CD4-positive, alpha-beta T cell treated with Interleukin-12 subunit alpha and Interleukin-12 subunit beta, for 1 hour (primary cell): Measurements from ENCODE around the gene GPR87.

Experiments
- DNase-seq: peaks from one replicate; pipeline ENCODE4 v3.0.0-alpha.2; 2020

Gene GPR87

GRCh38 chr3:151281671-151282324, 34.8 kb downstream of the GPR87 start:
- DNase-seq: no peak

DNA sequence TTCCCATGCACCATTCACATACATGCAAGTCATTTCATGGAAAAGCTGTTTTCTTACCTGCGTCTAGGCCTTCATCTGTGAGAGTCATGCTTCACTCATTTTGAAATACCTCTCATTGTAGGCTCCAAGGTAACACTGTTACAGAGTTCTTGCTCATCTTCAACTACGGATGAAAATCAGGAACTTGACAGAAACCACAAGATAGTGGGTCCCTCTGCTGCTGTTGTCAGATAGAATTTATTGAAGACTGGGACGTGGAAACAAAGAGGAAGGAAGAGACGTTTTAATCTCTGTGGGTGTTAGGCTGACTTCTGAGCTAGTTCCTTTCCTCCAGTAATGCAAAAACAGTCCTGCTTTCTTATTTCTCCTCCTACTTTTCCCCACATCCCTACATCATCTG, 38.4 kb downstream of the GPR87 start, which contains the start of gene P2RY14:
Gene P2RY14 (minus strand): TSS at position 313 of the 400 bp plus-strand sequence. CDS start 64,226 bp downstream, outside the sequence.
- DNase-seq: no peak

GRCh38 chr3:151276687-151277042, 40.0 kb downstream of the GPR87 start:
- peak; percentile 64 for DNase-seq

DNA sequence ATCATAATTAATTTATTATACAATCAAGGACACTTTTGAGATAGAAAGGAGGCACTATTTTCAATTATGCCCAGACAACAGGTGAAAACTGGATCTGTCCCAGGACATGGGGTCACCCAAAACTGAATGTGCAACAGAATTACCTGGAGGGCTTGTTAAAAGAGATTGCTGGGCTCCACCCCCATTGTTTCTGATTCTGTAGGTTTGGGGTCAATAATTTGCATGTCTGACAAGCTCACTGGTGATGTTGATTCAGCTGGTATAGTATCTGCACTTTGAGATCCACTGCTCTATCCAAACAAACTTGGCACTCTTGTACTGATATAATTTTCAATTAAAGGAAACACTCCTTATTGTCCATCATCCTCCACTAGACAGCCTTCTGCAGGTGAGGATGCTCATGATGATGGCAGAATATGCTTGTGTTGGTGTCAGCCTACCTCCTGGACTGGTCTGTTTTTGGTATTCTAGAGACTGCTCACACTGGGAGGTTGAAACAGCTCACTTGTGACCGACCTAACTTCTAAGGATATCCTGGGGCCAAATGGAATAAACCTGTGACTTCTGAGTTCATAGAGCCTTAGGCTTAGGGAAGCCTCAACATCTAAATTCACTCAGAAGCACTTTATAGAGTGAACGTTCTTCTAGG, 40.5 kb downstream of the GPR87 start:
- no peak for DNase-seq

- no peak for DNase-seq
Observed at GRCh38 chr3:151275091-151275490, 41.5 kb downstream of the GPR87 start.

DNA sequence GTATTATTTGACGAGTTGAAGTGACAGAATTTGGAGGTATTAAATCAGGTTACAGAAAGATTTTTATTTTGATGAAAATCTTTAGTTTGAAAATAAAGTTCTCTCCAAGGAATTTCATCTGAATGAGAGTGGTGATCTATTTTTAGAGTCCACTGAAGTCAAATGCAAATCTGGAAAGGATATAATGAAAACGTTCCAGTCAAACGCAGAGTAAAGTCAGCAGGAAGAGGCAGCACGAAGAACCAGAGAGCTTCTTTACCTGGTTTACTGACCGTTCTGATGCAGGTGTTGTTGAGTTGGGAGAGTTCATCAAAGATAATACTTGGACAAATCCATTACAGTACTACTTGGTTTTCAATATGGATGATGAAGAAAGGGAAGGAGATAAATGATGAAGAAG, 47.0 kb downstream of the GPR87 start:
- DNase-seq: no peak

- peak; percentile 32 for DNase-seq
Observed at GRCh38 chr3:151268267-151269235, 48.1 kb downstream of the GPR87 start.

- no peak for DNase-seq
Observed at GRCh38 chr3:151267066-151267465, 49.6 kb downstream of the GPR87 start.

GRCh38 chr3:151265866-151266265, 50.8 kb downstream of the GPR87 start:
- no peak for DNase-seq

DNA sequence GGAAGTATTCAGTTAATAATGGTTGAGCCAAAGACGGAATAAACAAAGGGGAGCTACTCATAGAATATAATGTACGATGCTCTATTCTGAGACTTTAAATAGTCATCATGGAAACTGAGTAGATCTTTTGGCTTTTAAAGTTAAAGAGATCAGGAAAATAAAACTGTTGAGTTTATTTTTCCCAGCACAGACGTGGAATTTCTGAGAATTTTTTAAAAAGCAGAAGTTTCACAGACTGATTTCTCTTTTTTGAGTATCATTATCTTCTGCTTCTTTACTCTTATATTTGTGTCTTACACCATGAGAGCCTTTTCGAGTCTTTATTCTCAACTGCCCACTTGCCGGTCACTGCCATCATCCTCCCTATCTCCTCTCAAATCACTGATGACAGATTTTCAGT, 51.5 kb downstream of the GPR87 start:
- DNase-seq: no peak

DNA sequence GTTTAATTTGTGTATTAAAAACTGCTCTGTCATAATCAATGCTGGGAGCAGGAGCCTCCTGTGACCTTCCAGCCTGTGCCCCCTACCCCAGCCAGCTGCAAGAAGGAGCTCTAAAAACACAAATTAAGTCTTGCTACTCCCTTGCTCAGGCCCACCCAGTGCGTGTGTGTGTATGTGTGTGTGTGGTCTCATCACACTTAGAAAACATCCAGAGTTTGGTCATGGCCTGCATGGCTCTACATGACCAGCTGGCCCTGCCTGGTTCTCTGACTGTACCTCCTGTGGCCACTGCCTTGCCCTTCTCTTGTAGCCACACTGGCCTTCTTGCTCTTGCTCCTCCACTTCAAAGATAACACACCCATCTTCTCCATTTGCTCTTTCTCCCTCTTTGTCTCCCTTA, 52.0 kb downstream of the GPR87 start:
- no peak for DNase-seq

- no peak for DNase-seq
Observed at GRCh38 chr3:151262871-151263525, 53.6 kb downstream of the GPR87 start.

DNA sequence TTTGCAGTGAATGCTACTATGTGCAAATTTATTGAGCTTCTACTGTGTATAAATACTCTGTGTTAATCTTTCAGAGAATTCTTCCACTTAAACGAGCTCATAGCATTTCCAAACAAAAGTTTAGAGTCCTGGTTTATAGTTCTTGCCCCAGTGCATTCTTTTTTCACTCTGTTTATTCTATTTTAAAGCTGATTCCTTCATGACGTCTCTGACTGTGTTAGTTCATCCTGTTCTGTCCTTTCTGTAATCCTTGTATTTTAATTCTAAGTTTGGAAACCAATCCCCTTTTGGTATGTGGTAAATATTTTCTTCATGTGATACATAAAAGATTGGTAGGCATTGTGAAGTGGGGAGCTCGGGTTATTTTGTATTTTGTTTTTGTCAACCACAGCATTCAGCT, 57.0 kb downstream of the GPR87 start:
- DNase-seq: no peak

DNA sequence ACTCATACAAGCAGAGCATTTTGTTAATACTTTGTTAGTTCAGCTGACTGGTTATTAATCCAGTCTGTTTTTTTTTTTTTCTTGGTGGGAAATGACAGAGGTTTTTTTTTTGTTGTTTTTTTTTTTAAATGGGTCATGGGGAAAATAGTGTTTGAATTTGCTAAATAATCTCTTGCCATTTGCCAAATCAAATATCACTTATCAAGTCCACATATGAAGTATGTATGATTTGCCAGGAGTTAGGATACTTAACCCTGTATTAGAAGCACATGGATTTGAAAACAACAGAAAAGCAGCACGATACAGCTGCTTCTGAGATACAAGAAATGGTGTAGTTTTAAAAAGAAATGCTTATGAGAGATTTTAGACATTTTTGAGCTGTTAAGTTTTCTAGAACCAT, 59.9 kb downstream of the GPR87 start:
- no peak for DNase-seq

DNA sequence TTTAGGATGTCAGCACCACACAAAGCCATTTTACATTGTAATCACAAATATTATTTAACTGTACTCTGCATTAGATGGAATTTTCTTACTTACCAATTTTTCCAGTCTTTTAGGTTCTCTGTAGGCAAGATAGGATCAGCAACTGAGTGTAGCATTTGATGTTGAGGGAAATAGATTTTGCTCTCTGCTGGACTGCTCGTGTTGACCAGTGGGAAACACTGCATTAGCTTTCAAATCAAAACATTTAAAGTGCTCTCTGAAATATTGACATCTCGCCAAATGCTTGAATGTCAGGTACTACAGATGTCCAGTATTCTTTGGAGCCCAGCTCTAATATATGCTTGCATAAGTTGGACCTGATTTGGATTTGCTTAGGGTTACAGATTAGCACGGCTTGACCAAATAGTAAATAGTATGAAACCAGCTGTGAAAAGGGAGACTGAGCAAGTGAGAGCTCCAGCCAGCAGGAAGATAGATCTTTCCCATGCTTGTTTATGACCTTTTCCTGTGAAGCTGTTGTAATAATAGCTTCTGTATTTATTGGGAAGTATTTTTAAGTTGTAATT, 67.8 kb downstream of the GPR87 start:
- no peak for DNase-seq
